ENCODE measurements around the gene MVP. TPM values are rescaled to one million over a fixed set of nuclear protein-coding genes. Genes with fewer than 3 reads are reported as not detected.
"Not testable (repeated sequence)": the region's sequence is repeated elsewhere in the genome, so short reads cannot be mapped to it uniquely, and the experiment has no call there.

MVP gene
- total and polyA plus RNA-seq, 5 donors, result 48.2 to 73.9 (median 61.6) TPM

DNA sequence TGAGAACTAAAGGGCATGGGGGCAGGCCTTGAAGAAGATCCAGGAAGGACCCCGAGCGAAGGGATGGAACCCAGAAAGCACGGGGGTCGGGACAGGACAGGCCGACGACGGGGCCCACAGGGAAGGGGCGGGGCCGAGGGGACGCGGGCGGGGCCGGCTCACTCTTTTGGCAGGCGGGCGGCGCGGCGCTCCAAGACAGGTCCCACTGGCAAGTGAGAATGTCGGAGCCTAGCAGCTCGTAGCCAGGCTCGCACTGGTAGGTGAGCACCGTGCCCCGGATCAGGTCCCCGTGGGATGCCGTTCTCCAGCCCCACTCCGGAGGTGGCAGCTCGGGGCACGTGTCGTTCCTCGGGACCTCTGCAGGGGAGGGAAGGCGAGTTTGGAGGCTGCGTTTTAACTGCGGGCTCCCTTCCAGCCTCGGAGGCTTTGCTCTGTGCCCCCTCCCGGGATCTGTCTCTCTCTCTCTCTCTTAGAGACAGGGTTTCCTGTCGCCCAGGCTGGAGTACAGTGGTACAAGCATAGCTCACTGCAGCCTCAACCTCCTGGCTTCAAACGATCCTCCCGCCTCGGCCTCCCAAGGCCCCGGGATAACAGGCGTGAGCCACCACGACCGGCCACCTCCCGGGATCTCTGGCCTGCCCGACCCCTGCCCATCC lies 56.5 kb downstream of the MVP start:
- ATAC-seq (peak; percentile 34 to 39), DNase-seq (no peak)
- Histone ChIP-seq H3K4me3 (ENCODE audit: low read length) (no peak overlapping the region), H3K27me3 (ENCODE audit: control insufficient read depth, insufficient read depth) (no peaks in the 10 kb centered on the region), H3K27ac (ENCODE audit: low read length) (no peak overlapping the region), H3K9me3 (ENCODE audit: control insufficient read depth, low read length) (no peaks in the 10 kb centered on the region), H3K4me1 (ENCODE audit: control insufficient read depth, insufficient read depth, low read length) (no peaks in the 10 kb centered on the region)
- WGBS, result 5% methylated on average over 45 of the region's 45 CpGs
- intact Hi-C loops (cut with DNase I), result no loop called here

DNA sequence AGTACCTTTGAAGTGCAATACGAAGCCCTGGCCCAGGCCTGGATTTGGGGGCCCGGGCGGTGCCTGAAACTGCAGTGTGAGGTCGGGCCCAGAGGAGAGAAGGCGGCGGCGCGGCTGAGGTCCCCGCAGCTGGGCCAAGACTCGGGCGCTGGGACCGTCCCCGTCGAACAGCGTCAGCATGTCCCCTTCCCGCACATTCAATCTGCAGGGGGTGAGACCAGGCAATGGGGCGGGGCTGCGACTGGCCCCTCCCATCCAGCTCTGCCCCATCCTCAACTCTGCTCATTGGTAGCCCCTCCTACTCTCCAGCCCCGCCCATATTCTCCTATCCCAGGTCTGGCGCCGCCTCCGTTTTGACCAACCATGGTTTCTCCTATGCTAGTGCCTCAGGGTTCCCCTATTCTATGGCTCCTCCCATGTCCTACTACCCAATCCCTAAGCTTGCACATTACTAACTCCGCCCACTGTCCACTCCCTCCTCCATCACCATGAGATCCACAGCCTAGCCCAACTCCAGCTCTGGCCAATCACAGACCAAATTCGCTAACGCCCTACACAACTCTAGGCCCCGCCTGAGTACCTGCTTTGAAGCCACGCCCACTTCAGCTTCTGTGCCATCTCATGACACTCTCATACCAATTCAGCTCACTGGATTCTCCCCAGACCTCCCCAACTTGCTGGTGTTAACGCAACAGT lies 57.2 kb downstream of the MVP start:
- no peak overlapping the region for H3K27ac ChIP-seq (ENCODE audit: low read length)
- DNase-seq (no peak), ATAC-seq (peak; percentile 36 to 56)
- no peak overlapping the region for H3K4me3 ChIP-seq (ENCODE audit: low read length)
- 11% methylated on average over 28 of the region's 28 CpGs for WGBS
- no peaks in the 10 kb centered on the region for H3K27me3 ChIP-seq (ENCODE audit: control insufficient read depth, insufficient read depth)
- no peaks in the 10 kb centered on the region for H3K4me1 ChIP-seq (ENCODE audit: control insufficient read depth, insufficient read depth, low read length)
- intact Hi-C loops (cut with DNase I), result no loop called here
- no peaks in the 10 kb centered on the region for H3K9me3 ChIP-seq (ENCODE audit: control insufficient read depth, low read length)

DNA sequence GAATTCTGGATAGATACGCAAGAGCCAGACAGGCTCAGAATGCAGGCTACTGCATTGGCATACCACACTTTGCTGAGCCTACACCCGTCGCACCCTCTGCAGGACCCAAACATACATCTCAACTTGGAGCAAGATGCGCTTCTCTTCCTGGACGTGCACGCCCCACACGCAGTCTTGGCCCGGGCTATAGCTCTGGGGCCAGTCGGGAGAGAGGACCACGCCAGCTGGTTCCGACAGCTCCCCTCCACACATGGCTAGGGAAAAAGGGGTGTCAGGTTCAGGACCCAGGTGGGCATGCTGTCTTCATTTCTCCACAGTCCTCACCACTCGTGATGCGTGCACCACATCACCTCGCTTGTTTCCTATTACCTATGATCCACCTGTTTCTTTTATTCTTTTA lies 57.9 kb downstream of the MVP start:
- Histone ChIP-seq H3K4me3 (ENCODE audit: low read length) (no peak overlapping the region), H3K9me3 (ENCODE audit: control insufficient read depth, low read length) (no peaks in the 10 kb centered on the region), H3K4me1 (ENCODE audit: control insufficient read depth, insufficient read depth, low read length) (no peaks in the 10 kb centered on the region), H3K27ac (ENCODE audit: low read length) (no peak overlapping the region), H3K27me3 (ENCODE audit: control insufficient read depth, insufficient read depth) (no peaks in the 10 kb centered on the region)
- no peak for DNase-seq
- intact Hi-C loops (cut with DNase I), result no loop called here
- 90% methylated on average over 14 of the region's 14 CpGs for WGBS
- ATAC-seq, result no peak

DNA sequence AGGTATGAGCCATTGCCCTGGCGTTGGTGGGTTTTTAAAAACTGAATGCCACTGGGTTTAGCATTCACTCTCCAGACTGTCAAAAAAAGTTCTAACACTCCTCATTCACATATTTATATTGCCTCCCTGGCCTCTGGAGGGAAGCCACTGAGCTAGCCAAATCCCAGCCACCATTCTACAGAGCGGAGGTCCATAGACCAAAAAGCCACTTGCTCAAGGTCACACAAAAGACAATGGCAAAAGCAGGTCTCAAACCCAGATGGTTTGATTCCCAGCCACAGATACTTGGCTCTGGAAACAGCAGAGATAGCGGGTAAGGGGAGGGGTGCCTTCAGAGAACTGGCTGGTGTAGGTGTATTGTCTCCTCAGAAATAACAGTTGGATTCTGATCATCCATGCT lies 60.8 kb downstream of the MVP start:
- intact Hi-C loops (cut with DNase I), result no loop called here
- ATAC-seq (no peak), DNase-seq (no peak)
- Histone ChIP-seq H3K4me3 (ENCODE audit: low read length) (no peak overlapping the region), H3K9me3 (ENCODE audit: control insufficient read depth, low read length) (no peaks in the 10 kb centered on the region), H3K27ac (ENCODE audit: low read length) (no peak overlapping the region), H3K4me1 (ENCODE audit: control insufficient read depth, insufficient read depth, low read length) (no peaks in the 10 kb centered on the region), H3K27me3 (ENCODE audit: control insufficient read depth, insufficient read depth) (no peaks in the 10 kb centered on the region)
- WGBS, result 86% methylated on average over 3 of the region's 3 CpGs

DNA sequence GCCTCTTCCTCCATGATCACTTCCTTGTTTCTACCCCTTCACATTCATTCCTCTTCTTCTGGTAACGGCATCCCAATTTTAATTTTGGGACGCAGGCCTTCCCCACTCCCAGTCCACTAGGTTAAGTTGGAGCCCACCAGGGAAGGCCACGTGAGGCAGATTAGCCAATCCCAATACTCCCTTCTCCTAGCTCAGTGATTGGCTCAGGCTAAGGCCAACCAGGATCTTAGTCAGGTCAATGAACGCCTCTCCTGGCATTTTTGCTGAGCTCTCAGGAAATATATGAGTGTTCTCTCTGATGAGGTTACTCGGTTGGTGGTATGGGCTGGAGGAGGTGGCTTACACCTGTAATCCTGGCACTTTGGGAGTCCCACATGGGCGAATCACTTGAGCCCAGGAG lies 63.7 kb downstream of the MVP start:
- WGBS, result 85% methylated on average over 6 of the region's 6 CpGs
- Histone ChIP-seq H3K27ac (ENCODE audit: low read length) (no peak overlapping the region), H3K4me3 (ENCODE audit: low read length) (no peak overlapping the region), H3K9me3 (ENCODE audit: control insufficient read depth, low read length) (no peaks in the 10 kb centered on the region), H3K4me1 (ENCODE audit: control insufficient read depth, insufficient read depth, low read length) (no peaks in the 10 kb centered on the region), H3K27me3 (ENCODE audit: control insufficient read depth, insufficient read depth) (no peaks in the 10 kb centered on the region)
- intact Hi-C loops (cut with DNase I), result no loop called here
- ATAC-seq (no peak), DNase-seq (no peak)

DNA sequence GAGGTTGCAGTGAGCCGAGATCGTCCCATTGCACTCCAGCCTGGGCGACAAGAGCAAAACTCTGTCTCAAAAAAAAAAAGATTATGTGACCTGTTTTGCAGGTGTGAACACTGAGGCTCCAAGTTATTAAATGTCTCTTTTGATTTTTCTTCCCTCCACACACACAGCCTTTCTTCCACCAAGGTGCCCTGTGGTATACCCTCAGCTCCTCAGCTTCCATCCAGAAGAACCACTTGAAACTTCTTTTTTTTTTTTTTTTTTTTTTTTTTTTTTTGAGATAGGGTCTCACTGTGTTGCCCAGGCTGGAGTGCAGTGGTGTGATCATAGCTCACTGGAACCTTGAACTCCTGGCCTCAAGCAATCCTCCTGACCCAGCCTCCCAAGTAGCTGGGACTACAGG lies 69.1 kb downstream of the MVP start:
- H3K4me3 ChIP-seq (ENCODE audit: low read length); ATAC-seq; H3K27me3 ChIP-seq (ENCODE audit: control insufficient read depth, insufficient read depth); H3K9me3 ChIP-seq (ENCODE audit: control insufficient read depth, low read length); H3K4me1 ChIP-seq (ENCODE audit: control insufficient read depth, insufficient read depth, low read length); intact Hi-C loops (cut with DNase I); DNase-seq; H3K27ac ChIP-seq (ENCODE audit: low read length): not testable (repeated sequence)
- WGBS, result 93% methylated on average over 3 of the region's 3 CpGs

DNA sequence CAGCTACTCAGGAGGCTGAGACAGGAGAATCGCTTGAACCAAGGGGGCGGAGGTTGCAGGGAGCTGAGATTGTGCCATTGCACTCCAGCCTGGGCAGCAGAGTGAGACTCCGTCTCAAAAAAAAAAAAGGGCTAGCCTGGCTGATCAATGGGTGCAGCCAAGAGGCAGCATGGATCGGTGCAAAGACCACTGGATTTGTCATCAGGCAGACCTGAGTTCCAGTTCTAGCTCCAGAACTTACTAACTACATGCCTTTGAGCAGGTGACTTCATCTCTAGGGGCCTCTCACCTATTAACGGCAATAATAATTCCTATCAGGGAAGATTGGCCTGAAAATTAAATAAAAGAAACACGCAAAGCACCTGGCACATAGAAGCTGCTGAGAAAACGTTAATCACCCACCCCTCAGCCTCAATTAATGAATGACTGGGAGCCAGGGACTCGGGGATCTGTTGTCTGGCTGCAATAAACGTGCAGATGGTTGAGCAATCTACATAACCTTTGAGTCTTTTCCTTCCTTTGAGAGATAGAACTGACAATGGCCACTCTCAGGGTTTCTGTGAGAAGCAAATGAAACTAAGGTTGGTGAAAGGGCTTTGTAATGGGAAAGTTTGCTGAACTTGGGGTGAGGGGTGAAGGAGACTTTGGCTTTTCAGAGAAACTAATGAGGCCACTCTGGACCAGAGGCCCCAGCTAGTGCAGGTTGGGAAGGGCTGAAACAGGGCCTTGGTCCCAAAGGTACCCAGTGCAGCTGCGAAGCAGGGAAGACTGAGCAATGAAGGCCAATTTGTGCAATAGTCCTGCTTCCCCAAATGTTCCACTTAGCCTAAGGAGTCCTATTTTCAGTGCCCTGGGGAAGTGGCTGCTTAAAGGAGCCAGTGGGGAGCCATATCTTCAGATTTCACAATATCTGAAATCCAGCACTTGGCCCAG lies 71.5 kb downstream of the MVP start:
- H3K27ac ChIP-seq (ENCODE audit: low read length), result no peak overlapping the region
- H3K27me3 ChIP-seq (ENCODE audit: control insufficient read depth, insufficient read depth), result no peaks in the 10 kb centered on the region
- H3K4me3 ChIP-seq (ENCODE audit: low read length), result no peak overlapping the region
- peak; percentile 11 to 47 for ATAC-seq
- no peaks in the 10 kb centered on the region for H3K9me3 ChIP-seq (ENCODE audit: control insufficient read depth, low read length)
- intact Hi-C loops (cut with DNase I), result no loop called here
- no peak for DNase-seq
- 70% methylated on average over 10 of the region's 10 CpGs for WGBS
- no peaks in the 10 kb centered on the region for H3K4me1 ChIP-seq (ENCODE audit: control insufficient read depth, insufficient read depth, low read length)

DNA sequence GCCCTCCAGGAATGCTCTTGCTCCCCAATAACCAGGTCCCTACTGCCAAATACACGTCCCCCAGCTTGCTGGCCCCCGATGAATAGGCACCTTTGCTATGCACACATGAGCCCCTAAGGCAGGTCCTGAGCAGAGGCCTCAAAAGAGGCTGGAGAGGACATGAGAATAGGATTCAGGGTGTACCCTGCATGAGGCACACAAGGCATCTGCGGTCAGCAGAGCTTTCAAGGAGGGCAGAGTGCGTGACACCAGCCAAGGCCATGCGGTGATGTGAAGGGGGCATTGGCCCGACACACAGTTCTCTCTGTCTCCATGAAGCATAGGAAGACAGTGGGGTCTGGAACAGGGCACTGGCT lies 72.2 kb downstream of the MVP start:
- ATAC-seq (peak in 1 of 2 donors; percentile 36), DNase-seq (no peak)
- H3K4me1 ChIP-seq (ENCODE audit: control insufficient read depth, insufficient read depth, low read length), result no peaks in the 10 kb centered on the region
- no peak overlapping the region for H3K27ac ChIP-seq (ENCODE audit: low read length)
- intact Hi-C loops (cut with DNase I), result no loop called here
- H3K27me3 ChIP-seq (ENCODE audit: control insufficient read depth, insufficient read depth), result no peaks in the 10 kb centered on the region
- WGBS, result 89% methylated on average over 6 of the region's 6 CpGs
- no peaks in the 10 kb centered on the region for H3K9me3 ChIP-seq (ENCODE audit: control insufficient read depth, low read length)
- H3K4me3 ChIP-seq (ENCODE audit: low read length), result no peak overlapping the region

DNA sequence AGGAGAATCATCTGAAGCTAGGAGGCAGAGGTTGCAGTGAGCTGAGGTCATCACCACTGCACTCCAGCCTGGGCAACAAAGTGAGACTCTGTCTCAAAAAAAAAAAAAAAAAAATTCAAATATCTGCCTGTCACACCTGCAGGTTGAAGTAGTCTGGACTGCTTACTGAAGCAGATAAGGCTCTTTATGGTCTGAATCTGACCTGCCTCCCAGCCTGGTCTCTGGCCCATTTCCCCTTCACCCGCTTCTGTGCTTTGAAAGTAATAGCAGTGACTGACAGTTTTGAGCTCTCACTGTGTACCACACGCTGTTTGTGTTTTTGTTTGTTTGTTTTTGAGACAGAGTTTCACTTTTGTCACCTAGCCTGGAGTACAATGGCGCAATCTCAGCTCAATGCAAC lies 73.3 kb downstream of the MVP start:
- Histone ChIP-seq H3K9me3 (ENCODE audit: control insufficient read depth, low read length) (no peaks in the 10 kb centered on the region), H3K27me3 (ENCODE audit: control insufficient read depth, insufficient read depth) (no peaks in the 10 kb centered on the region), H3K4me3 (ENCODE audit: low read length) (no peak overlapping the region), H3K4me1 (ENCODE audit: control insufficient read depth, insufficient read depth, low read length) (no peaks in the 10 kb centered on the region), H3K27ac (ENCODE audit: low read length) (no peak overlapping the region)
- no peak for DNase-seq
- 93% methylated on average over 3 of the region's 3 CpGs for WGBS
- ATAC-seq, result no peak
- intact Hi-C loops (cut with DNase I), result no loop called here

DNA sequence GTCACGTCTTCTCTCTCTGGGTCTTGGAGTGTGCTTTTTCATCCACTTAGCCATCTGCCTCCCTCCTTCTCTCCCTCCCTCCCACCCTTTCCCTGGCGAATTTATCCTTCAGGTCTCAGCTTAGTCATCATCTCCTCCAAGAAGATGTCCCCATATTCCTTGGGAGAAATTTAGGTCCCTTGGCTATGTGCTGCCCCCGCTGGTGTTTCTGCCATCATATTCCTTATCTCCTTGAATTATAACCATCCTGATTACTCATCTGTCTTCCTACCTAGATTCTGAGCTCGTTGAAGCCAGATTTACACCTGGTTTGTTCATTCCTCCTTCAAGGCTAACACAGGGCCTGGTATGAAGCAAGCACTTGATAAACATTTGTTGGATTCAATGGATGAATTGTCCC lies 74.1 kb downstream of the MVP start:
- DNase-seq, result no peak
- no peak overlapping the region for H3K4me3 ChIP-seq (ENCODE audit: low read length)
- no peaks in the 10 kb centered on the region for H3K9me3 ChIP-seq (ENCODE audit: control insufficient read depth, low read length)
- H3K4me1 ChIP-seq (ENCODE audit: control insufficient read depth, insufficient read depth, low read length), result no peaks in the 10 kb centered on the region
- H3K27me3 ChIP-seq (ENCODE audit: control insufficient read depth, insufficient read depth), result no peaks in the 10 kb centered on the region
- no peak for ATAC-seq
- no peak overlapping the region for H3K27ac ChIP-seq (ENCODE audit: low read length)
- WGBS, result 75% methylated on average over 4 of the region's 4 CpGs
- intact Hi-C loops (cut with DNase I), result no loop called here

DNA sequence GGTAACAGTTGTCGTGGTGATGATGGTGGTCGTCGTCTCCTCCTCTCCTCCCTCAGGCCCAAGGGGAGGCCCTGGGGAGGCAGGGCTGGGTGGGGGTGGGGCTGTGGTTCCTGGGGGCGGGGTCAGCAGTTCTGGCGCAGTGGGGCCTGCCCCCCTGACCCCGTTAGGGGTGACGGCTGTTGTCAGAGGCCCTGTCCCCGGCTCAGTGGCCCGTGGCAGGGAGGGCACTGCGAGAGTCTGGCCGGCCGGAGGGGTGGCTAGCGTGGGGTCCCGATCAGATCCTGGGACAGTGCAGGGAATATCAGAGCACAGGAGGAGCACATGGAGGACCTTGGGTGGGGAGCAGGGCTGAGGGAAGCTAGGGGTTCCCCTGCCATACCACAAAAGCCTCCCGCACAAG lies 76.6 kb downstream of the MVP start:
- H3K27ac ChIP-seq (ENCODE audit: low read length), result no peak overlapping the region
- intact Hi-C loops (cut with DNase I), result no loop called here
- no peaks in the 10 kb centered on the region for H3K27me3 ChIP-seq (ENCODE audit: control insufficient read depth, insufficient read depth)
- H3K4me1 ChIP-seq (ENCODE audit: control insufficient read depth, insufficient read depth, low read length), result no peaks in the 10 kb centered on the region
- ATAC-seq, result no peak
- WGBS, result 46% methylated on average over 15 of the region's 15 CpGs
- DNase-seq, result no peak
- no peak overlapping the region for H3K4me3 ChIP-seq (ENCODE audit: low read length)
- H3K9me3 ChIP-seq (ENCODE audit: control insufficient read depth, low read length), result no peaks in the 10 kb centered on the region
